HEK293 (cell line): ENCODE measurements around the gene PDE4D.
A peak's percentile ranks its signal among the peaks of the same experiment; 100 is the strongest.

Source experiments
- FEZF1 ChIP-seq: fragments of 450-650 bp; formaldehyde crosslinking; IDR thresholded peaks from 2 replicates; pipeline ENCODE4 v1.5.1; 2016; ENCODE audit warnings: missing biosample characterization, missing genetic modification characterization
- GLIS2 ChIP-seq: fragments of 450-650 bp; formaldehyde crosslinking; IDR thresholded peaks from 2 replicates; pipeline ENCODE4 v1.5.1; 2016; ENCODE audit warnings: missing biosample characterization, missing genetic modification characterization
- HOXD13 ChIP-seq: sonication (generic); formaldehyde crosslinking; IDR thresholded peaks from 2 replicates; pipeline ENCODE4 v1.8.0; 2022; ENCODE audit warnings: missing genetic modification reagents, borderline replicate concordance
- KLF1 ChIP-seq: fragments of 450-650 bp; formaldehyde crosslinking; IDR thresholded peaks from 2 replicates; pipeline ENCODE4 v1.5.1; 2016; ENCODE audit warnings: missing biosample characterization, missing genetic modification characterization
- TRIM28 ChIP-seq: IDR thresholded peaks from 2 replicates; pipeline ENCODE4 v1.6.1; 2011; ENCODE audit warnings: low read length, control low read depth, borderline replicate concordance
- ZBTB44 ChIP-seq: fragments of 450-650 bp; IDR thresholded peaks from 2 replicates; pipeline ENCODE4 v1.5.1; 2018; ENCODE audit warnings: missing biosample characterization, mild to moderate bottlenecking, missing genetic modification characterization
- ZEB2 ChIP-seq: fragments of 450-650 bp; formaldehyde crosslinking; IDR thresholded peaks from 2 replicates; pipeline ENCODE4 v1.5.1; 2016; ENCODE audit warnings: missing biosample characterization, missing genetic modification characterization
- ZNF10 ChIP-seq: fragments of 450-650 bp; formaldehyde crosslinking; IDR thresholded peaks from 2 replicates; pipeline ENCODE4 v1.5.1; 2017; ENCODE audit warnings: missing biosample characterization, missing genetic modification characterization
- ZNF140 ChIP-seq: fragments of 450-650 bp; formaldehyde crosslinking; IDR thresholded peaks from 2 replicates; pipeline ENCODE4 v1.5.1; 2016; ENCODE audit warnings: missing biosample characterization, missing genetic modification characterization
- ZNF175 ChIP-seq: fragments of 450-650 bp; formaldehyde crosslinking; IDR thresholded peaks from 2 replicates; pipeline ENCODE4 v1.5.1; 2016; ENCODE audit warnings: missing biosample characterization, missing genetic modification characterization
- ZNF19 ChIP-seq: fragments of 450-650 bp; formaldehyde crosslinking; IDR thresholded peaks from 2 replicates; pipeline ENCODE4; 2016; ENCODE audit warnings: missing biosample characterization, missing genetic modification characterization, low read depth
- ZNF23 ChIP-seq: fragments of 450-650 bp; formaldehyde crosslinking; IDR thresholded peaks from 2 replicates; pipeline ENCODE4 v1.5.1; 2016; ENCODE audit warnings: missing biosample characterization, missing genetic modification characterization, borderline replicate concordance
- ZNF354C ChIP-seq: fragments of 450-650 bp; formaldehyde crosslinking; IDR thresholded peaks from 2 replicates; pipeline ENCODE4 v1.5.1; 2016; ENCODE audit warnings: missing biosample characterization, missing genetic modification characterization, low read depth, borderline replicate concordance
- ZNF398 ChIP-seq: fragments of 450-650 bp; formaldehyde crosslinking; IDR thresholded peaks from 2 replicates; pipeline ENCODE4 v1.5.1; 2017; ENCODE audit warnings: missing biosample characterization, missing genetic modification characterization
- ZNF404 ChIP-seq: fragments of 450-650 bp; formaldehyde crosslinking; IDR thresholded peaks from 2 replicates; pipeline ENCODE4 v1.5.1; 2017; ENCODE audit warnings: missing biosample characterization, missing genetic modification characterization
- ZNF426 ChIP-seq: fragments of 450-650 bp; formaldehyde crosslinking; IDR thresholded peaks from 2 replicates; pipeline ENCODE4 v1.5.1; 2017; ENCODE audit warnings: missing biosample characterization, missing genetic modification characterization, mild to moderate bottlenecking, inconsistent platforms, moderate library complexity
- ZNF555 ChIP-seq: fragments of 450-650 bp; formaldehyde crosslinking; conservative IDR thresholded peaks from 2 replicates; pipeline ENCODE4 v1.5.1; 2017; ENCODE audit warnings: missing biosample characterization, mild to moderate bottlenecking, missing genetic modification characterization, inconsistent platforms
- ZNF596 ChIP-seq: fragments of 450-650 bp; IDR thresholded peaks from 2 replicates; pipeline ENCODE4 v1.5.0; 2018; ENCODE audit warnings: missing biosample characterization, mild to moderate bottlenecking, missing genetic modification characterization, moderate library complexity
- ZNF626 ChIP-seq: fragments of 450-650 bp; sonication (Bioruptor Pico); formaldehyde crosslinking; IDR thresholded peaks from 2 replicates; pipeline ENCODE4 v1.5.1; 2018; ENCODE audit warnings: missing biosample characterization, missing genetic modification characterization, inconsistent platforms
- ZNF768 ChIP-seq: fragments of 450-650 bp; formaldehyde crosslinking; IDR thresholded peaks from 2 replicates; pipeline ENCODE4 v1.5.1; 2018; ENCODE audit warnings: missing biosample characterization, mild to moderate bottlenecking, missing genetic modification characterization
- ZSCAN23 ChIP-seq: fragments of 450-650 bp; formaldehyde crosslinking; IDR thresholded peaks from 2 replicates; pipeline ENCODE4 v1.5.1; 2016; ENCODE audit warnings: missing biosample characterization, missing genetic modification characterization
- TF ChIP-seq, protein P1 (sequence below): fragments of 450-650 bp; formaldehyde crosslinking; IDR thresholded peaks from 2 replicates; pipeline ENCODE4 v1.5.1; 2016; ENCODE audit warnings: missing biosample characterization, missing genetic modification characterization
- TF ChIP-seq, protein P2 (sequence below): fragments of 450-650 bp; formaldehyde crosslinking; IDR thresholded peaks from 2 replicates; pipeline ENCODE4; 2016; ENCODE audit warnings: missing biosample characterization, missing genetic modification characterization
- TF ChIP-seq, protein P3 (sequence below): fragments of 450-650 bp; formaldehyde crosslinking; IDR thresholded peaks from 2 replicates; pipeline ENCODE4 v1.5.1; 2016; ENCODE audit warnings: missing biosample characterization, missing genetic modification characterization
- TF ChIP-seq, protein P4 (sequence below): sonication (generic); formaldehyde crosslinking; IDR thresholded peaks from 2 replicates; pipeline ENCODE4 v1.8.1; 2022; ENCODE audit warnings: mild to moderate bottlenecking, moderate library complexity, missing genetic modification reagents
- TF ChIP-seq, protein P5 (sequence below): fragments of 450-650 bp; formaldehyde crosslinking; IDR thresholded peaks from 2 replicates; pipeline ENCODE4 v1.5.1; 2016; ENCODE audit warnings: missing biosample characterization, missing genetic modification characterization
- TF ChIP-seq, protein P6 (sequence below): fragments of 450-650 bp; formaldehyde crosslinking; IDR thresholded peaks from 2 replicates; pipeline ENCODE4 v1.5.1; 2016; ENCODE audit warnings: missing biosample characterization, missing genetic modification characterization

Gene PDE4D

DNA sequence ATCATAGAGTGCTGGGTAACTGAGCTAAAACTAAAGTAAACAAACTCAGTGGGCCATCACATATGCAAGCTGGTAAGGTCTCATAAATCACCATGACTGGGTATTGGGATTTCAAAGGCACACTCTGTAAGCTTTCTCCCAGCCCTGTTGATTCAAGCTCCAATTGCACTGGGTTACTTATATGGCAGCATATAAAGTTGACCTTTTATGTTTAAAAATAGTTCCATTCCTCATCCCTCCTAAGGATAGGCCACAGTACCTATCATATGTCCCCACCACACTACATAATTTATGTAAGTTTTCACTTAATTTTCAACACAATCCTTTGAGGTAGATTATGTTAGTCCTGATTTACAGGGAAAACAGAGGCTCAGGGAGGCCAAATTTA lies 872.2 kb downstream of the PDE4D start (continued):
- TF ChIP-seq, protein P1, sequence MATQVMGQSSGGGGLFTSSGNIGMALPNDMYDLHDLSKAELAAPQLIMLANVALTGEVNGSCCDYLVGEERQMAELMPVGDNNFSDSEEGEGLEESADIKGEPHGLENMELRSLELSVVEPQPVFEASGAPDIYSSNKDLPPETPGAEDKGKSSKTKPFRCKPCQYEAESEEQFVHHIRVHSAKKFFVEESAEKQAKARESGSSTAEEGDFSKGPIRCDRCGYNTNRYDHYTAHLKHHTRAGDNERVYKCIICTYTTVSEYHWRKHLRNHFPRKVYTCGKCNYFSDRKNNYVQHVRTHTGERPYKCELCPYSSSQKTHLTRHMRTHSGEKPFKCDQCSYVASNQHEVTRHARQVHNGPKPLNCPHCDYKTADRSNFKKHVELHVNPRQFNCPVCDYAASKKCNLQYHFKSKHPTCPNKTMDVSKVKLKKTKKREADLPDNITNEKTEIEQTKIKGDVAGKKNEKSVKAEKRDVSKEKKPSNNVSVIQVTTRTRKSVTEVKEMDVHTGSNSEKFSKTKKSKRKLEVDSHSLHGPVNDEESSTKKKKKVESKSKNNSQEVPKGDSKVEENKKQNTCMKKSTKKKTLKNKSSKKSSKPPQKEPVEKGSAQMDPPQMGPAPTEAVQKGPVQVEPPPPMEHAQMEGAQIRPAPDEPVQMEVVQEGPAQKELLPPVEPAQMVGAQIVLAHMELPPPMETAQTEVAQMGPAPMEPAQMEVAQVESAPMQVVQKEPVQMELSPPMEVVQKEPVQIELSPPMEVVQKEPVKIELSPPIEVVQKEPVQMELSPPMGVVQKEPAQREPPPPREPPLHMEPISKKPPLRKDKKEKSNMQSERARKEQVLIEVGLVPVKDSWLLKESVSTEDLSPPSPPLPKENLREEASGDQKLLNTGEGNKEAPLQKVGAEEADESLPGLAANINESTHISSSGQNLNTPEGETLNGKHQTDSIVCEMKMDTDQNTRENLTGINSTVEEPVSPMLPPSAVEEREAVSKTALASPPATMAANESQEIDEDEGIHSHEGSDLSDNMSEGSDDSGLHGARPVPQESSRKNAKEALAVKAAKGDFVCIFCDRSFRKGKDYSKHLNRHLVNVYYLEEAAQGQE: no peak
- TF ChIP-seq ZNF626 (tag by site-specific recombination): 0 out of 2 replicates have a peak, but pooled peaks have one; percentile 60
- TF ChIP-seq ZNF555 (tag by site-specific recombination): no peak
- TF ChIP-seq ZNF175 (tag by site-specific recombination): no peak
- TF ChIP-seq ZNF10 (tag by site-specific recombination): peak; percentile 57; the same call in 1 of the 2 replicates
- peak; percentile 83 for TF ChIP-seq ZSCAN23 (tag by site-specific recombination)
- no peak for TF ChIP-seq ZNF404
- no peak for TF ChIP-seq ZNF23 (tag by site-specific recombination)
- no peak for TF ChIP-seq ZNF426 (tag by site-specific recombination)
- TF ChIP-seq, protein P2, sequence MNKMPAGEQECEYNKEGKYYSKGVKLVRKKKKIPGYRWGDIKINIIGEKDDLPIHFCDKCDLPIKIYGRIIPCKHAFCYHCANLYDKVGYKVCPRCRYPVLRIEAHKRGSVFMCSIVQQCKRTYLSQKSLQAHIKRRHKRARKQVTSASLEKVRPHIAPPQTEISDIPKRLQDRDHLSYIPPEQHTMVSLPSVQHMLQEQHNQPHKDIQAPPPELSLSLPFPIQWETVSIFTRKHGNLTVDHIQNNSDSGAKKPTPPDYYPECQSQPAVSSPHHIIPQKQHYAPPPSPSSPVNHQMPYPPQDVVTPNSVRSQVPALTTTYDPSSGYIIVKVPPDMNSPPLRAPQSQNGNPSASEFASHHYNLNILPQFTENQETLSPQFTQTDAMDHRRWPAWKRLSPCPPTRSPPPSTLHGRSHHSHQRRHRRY: no peak
- TF ChIP-seq HOXD13 (CRISPR knock-in tag): no peak
- TF ChIP-seq ZNF768 (tag by site-specific recombination): no peak
- TF ChIP-seq FEZF1: peak; percentile 99
- TF ChIP-seq, protein P3, sequence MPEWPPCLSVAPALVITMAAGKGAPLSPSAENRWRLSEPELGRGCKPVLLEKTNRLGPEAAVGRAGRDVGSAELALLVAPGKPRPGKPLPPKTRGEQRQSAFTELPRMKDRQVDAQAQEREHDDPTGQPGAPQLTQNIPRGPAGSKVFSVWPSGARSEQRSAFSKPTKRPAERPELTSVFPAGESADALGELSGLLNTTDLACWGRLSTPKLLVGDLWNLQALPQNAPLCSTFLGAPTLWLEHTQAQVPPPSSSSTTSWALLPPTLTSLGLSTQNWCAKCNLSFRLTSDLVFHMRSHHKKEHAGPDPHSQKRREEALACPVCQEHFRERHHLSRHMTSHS: peak; percentile 20; the same call in 1 of the 2 replicates
- TF ChIP-seq, protein P4, sequence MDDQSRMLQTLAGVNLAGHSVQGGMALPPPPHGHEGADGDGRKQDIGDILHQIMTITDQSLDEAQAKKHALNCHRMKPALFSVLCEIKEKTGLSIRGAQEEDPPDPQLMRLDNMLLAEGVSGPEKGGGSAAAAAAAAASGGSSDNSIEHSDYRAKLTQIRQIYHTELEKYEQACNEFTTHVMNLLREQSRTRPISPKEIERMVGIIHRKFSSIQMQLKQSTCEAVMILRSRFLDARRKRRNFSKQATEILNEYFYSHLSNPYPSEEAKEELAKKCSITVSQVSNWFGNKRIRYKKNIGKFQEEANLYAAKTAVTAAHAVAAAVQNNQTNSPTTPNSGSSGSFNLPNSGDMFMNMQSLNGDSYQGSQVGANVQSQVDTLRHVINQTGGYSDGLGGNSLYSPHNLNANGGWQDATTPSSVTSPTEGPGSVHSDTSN: no peak
- TF ChIP-seq ZNF19 (tag by site-specific recombination): no peak
- peak; percentile 73 for TF ChIP-seq ZEB2 (tag by site-specific recombination)
- peak; percentile 72 for TF ChIP-seq ZNF596 (tag by site-specific recombination)
- TF ChIP-seq, protein P5, sequence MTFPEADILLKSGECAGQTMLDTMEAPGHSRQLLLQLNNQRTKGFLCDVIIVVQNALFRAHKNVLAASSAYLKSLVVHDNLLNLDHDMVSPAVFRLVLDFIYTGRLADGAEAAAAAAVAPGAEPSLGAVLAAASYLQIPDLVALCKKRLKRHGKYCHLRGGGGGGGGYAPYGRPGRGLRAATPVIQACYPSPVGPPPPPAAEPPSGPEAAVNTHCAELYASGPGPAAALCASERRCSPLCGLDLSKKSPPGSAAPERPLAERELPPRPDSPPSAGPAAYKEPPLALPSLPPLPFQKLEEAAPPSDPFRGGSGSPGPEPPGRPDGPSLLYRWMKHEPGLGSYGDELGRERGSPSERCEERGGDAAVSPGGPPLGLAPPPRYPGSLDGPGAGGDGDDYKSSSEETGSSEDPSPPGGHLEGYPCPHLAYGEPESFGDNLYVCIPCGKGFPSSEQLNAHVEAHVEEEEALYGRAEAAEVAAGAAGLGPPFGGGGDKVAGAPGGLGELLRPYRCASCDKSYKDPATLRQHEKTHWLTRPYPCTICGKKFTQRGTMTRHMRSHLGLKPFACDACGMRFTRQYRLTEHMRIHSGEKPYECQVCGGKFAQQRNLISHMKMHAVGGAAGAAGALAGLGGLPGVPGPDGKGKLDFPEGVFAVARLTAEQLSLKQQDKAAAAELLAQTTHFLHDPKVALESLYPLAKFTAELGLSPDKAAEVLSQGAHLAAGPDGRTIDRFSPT (tag by site-specific recombination): no peak
- TF ChIP-seq ZNF140 (tag by site-specific recombination): no peak
- TF ChIP-seq TRIM28: 0 out of 2 replicates have a peak, but pooled peaks have one; percentile 34
- peak; percentile 89 for TF ChIP-seq ZBTB44 (tag by site-specific recombination)
- TF ChIP-seq, protein P6, sequence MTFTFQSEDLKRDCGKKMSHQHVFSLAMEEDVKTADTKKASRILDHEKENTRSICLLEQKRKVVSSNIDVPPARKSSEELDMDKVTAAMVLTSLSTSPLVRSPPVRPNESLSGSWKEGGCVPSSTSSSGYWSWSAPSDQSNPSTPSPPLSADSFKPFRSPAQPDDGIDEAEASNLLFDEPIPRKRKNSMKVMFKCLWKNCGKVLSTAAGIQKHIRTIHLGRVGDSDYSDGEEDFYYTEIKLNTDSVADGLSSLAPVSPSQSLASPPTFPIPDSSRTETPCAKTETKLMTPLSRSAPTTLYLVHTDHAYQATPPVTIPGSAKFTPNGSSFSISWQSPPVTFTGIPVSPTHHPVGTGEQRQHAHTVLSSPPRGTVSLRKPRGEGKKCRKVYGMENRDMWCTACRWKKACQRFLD (tag by site-specific recombination): no peak
- TF ChIP-seq KLF1: no peak
- no peak for TF ChIP-seq ZNF354C (tag by site-specific recombination)
- TF ChIP-seq GLIS2: no peak
- no peak for TF ChIP-seq ZNF398 (tag by site-specific recombination)
